Measurements from ENCODE around the gene IL17A. TPM values are rescaled to one million over a fixed set of nuclear protein-coding genes. Genes with fewer than 3 reads are reported as not detected.

Gene IL17A
- total RNA-seq, 4 donors from 2014 or later: not detected

GRCh38 chr6:52142556-52142955, 43.6 kb upstream of the IL17A start:
- no peaks in the 10 kb centered on the region for H3K27me3 ChIP-seq
- no peak for DNase-seq
- TF ChIP-seq CTCF (IDR thresholded peaks at IDR 0.05): no peak
- TF ChIP-seq POLR2A (IDR thresholded peaks at IDR 0.05): no peak
- H3K9me3 ChIP-seq: no peaks in the 10 kb centered on the region
- intact Hi-C loops (cut with DNase I): no loop called here
- no peak overlapping the region for H3K4me3 ChIP-seq (replicated peaks in 1 of 3)
- 79 to 88% methylated on average over 1 of the region's 1 CpG for WGBS, 2 donors
- H3K4me1 ChIP-seq: peaks cover 6 to 12% of the 10 kb centered on the region in 2 donors
- no peaks in the 10 kb centered on the region for H3K36me3 ChIP-seq
- no peak overlapping the region for H3K27ac ChIP-seq

GRCh38 chr6:52143551-52143950, 42.6 kb upstream of the IL17A start:
- no peak for TF ChIP-seq POLR2A (IDR thresholded peaks at IDR 0.05)
- H3K36me3 ChIP-seq: no peaks in the 10 kb centered on the region
- WGBS, 2 donors: 89 to 95% methylated on average over 4 of the region's 4 CpGs
- no peaks in the 10 kb centered on the region for H3K27me3 ChIP-seq
- H3K4me3 ChIP-seq (replicated peaks in 1 of 3): no peak overlapping the region
- DNase-seq: no peak
- no peaks in the 10 kb centered on the region for H3K9me3 ChIP-seq
- H3K4me1 ChIP-seq: peaks cover 6 to 12% of the 10 kb centered on the region in 2 donors
- no peak overlapping the region for H3K27ac ChIP-seq
- intact Hi-C loops (cut with DNase I): no loop called here

GRCh38 chr6:52144196-52145076, 41.7 kb upstream of the IL17A start:
- Histone ChIP-seq H3K27me3 (no peaks in the 10 kb centered on the region), H3K27ac (no peak overlapping the region), H3K9me3 (no peaks in the 10 kb centered on the region), H3K36me3 (no peaks in the 10 kb centered on the region), H3K4me3 (replicated peaks in 1 of 3) (no peak overlapping the region), H3K4me1 (peaks cover 2 to 8% of the 10 kb centered on the region in 2 donors)
- intact Hi-C loops (cut with DNase I): no loop called here
- DNase-seq: no peak
- WGBS, 2 donors: 85 to 88% methylated on average over 14 of the region's 14 CpGs
- TF ChIP-seq POLR2A (IDR thresholded peaks at IDR 0.05) (no peak), CTCF (IDR thresholded peaks at IDR 0.05) (no peak)

- intact Hi-C loops (cut with DNase I): no loop called here
- 83 to 92% methylated on average over 3 of the region's 3 CpGs for WGBS, 2 donors
Measured at GRCh38 chr6:52146851-52147445, 39.2 kb upstream of the IL17A start.

GRCh38 chr6:52149076-52149475, 37.1 kb upstream of the IL17A start:
- no peaks in the 10 kb centered on the region for H3K27me3 ChIP-seq
- no peak for DNase-seq
- no peaks in the 10 kb centered on the region for H3K36me3 ChIP-seq
- H3K27ac ChIP-seq: no peak overlapping the region
- intact Hi-C loops (cut with DNase I): no loop called here
- H3K4me3 ChIP-seq (replicated peaks in 1 of 3): no peak overlapping the region
- H3K4me1 ChIP-seq: no peaks in the 10 kb centered on the region
- H3K9me3 ChIP-seq: no peaks in the 10 kb centered on the region
- no peak for TF ChIP-seq CTCF (IDR thresholded peaks at IDR 0.05)
- no peak for TF ChIP-seq POLR2A (IDR thresholded peaks at IDR 0.05)

More at GRCh38 chr6:52146851-52147445, 39.2 kb upstream of the IL17A start:
- TF ChIP-seq CTCF (IDR thresholded peaks at IDR 0.05) (no peak), POLR2A (IDR thresholded peaks at IDR 0.05) (no peak)
- no peaks in the 10 kb centered on the region for H3K9me3 ChIP-seq
- H3K4me1 ChIP-seq: no peaks in the 10 kb centered on the region
- DNase-seq: no peak
- no peaks in the 10 kb centered on the region for H3K27me3 ChIP-seq
- no peak overlapping the region for H3K27ac ChIP-seq
- H3K4me3 ChIP-seq (replicated peaks in 1 of 3): no peak overlapping the region
- no peaks in the 10 kb centered on the region for H3K36me3 ChIP-seq

Data from thyroid gland (tissue), 4 donors.